ENCODE measurements around the gene BPTF.
"Not testable (repeated sequence)": the region's sequence is repeated elsewhere in the genome, so short reads cannot be mapped to it uniquely, and the experiment has no call there.

The BPTF gene

GRCh38 chr17:67833946-67834631 lies 8.8 kb downstream of the BPTF start:
- no peak for DNase-seq

DNA sequence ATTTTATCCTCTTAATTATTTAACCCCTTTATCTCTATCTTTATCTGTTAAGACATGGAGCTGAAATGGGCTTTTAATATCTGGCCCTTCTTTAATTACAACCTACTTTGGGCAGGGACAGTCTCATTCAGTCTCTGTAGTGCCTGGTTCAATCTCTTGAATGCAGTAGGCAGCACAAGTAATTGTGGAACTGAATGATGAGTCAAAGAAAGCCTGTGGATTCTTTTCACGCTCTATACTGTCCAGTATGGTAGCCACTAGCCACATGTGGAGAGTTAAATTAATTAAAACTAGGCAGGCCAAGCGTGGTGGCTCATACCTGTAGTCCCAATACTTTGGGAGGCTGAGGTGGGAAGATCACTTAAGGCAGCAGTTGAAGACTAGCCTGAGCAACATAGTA lies 9.3 kb downstream of the BPTF start:
- no peak for DNase-seq

GRCh38 chr17:67836205-67836987 lies 11.1 kb downstream of the BPTF start:
- no peak for DNase-seq

DNA sequence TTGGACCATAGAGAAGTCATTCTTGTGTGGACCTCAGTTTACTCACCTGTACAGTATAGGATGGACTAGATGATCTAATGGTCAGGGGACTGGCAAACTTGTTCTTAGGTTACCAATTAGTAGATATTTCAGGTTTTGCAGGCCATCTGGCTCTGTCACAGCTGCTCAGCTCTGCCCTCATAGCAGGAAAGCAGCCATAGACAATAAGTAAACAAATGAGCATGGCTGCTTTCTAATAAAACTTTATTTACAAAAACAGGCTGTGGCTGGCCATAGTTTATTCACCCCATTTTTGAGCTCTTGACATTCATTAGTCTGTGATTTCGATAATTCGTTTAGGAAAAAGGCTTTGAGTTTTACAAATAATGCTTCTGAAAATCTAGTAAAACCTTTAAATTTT lies 12.7 kb downstream of the BPTF start:
- no peak for DNase-seq

- no peak for DNase-seq
Observed at GRCh38 chr17:67838538-67838937, 13.2 kb downstream of the BPTF start.

GRCh38 chr17:67841992-67842391 lies 16.7 kb downstream of the BPTF start:
- no peak for DNase-seq

- no peak for DNase-seq
Observed at GRCh38 chr17:67842648-67843047, 17.3 kb downstream of the BPTF start.

- DNase-seq, result no peak
Observed at GRCh38 chr17:67845374-67845773, 20.1 kb downstream of the BPTF start.

DNA sequence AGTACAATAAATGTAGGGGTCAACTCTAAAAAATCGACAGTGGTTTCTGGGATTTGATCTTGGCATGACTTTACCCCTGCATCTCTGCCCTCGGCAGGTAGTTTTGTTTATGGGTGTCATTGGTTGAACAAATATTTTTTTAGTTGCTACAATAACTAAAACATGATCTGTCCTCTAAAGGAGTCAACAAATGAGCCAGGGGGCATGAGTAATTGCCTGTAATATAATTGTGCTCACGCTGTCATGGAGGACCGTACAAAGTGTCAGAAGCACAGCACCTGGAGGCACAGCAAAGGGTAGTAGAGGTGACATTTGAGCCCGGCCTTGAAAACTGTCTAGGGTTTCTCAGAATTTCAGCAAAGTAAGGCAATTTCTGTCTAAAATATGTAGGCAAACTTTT lies 22.9 kb downstream of the BPTF start:
- DNase-seq, result peak; percentile 46

- DNase-seq, result not testable (repeated sequence)
Observed at GRCh38 chr17:67848846-67849245, 23.5 kb downstream of the BPTF start.

DNA sequence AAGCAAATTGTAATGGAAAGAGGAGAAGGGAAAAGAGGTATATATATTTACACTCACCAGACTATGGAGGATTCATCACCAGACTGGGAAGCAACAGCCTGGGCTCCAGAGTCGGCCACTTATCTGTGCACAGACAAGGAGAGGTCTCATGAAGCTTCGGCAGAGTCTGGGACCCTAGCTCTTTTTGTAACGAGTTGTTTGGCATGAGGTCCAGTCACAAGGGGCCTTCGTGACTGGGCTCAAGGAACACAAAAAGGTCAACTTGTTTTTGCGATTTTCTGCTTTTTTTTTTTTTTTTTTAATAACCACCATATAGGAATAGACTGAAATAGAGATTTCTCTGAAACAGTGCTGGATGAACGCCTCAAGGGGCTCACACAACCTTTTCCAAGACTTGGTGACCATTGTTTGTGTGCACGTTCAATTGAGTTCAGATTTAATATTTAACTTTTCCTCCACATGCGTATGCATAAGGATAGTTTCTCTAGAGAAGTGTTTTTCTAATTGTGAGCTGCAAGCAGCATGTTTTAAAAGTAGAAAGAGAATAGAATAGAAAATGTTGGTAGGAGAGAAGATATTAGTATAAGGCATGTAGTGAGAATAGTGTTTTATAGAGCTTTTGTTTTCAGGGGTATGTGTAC lies 25.8 kb downstream of the BPTF start:
- no peak for DNase-seq

- no peak for DNase-seq
Observed at GRCh38 chr17:67853703-67854102, 28.4 kb downstream of the BPTF start.

DNA sequence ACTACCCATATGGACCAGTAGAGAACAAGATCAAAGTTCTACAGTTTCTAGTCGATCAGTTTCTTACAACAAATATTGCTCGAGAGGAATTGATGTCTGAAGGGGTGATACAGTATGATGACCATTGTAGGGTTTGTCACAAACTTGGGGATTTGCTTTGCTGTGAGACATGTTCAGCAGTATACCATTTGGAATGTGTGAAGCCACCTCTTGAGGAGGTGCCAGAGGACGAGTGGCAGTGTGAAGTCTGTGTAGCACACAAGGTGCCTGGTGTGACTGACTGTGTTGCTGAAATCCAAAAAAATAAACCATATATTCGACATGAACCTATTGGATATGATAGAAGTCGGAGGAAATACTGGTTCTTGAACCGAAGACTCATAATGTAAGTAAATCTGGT lies 29.1 kb downstream of the BPTF start:
- DNase-seq, result no peak

- no peak for DNase-seq
Observed at GRCh38 chr17:67855504-67856324, 30.4 kb downstream of the BPTF start.

- not testable (repeated sequence) for DNase-seq
Observed at GRCh38 chr17:67856402-67856801, 31.1 kb downstream of the BPTF start.

- DNase-seq, result no peak
Observed at GRCh38 chr17:67862614-67863217, 37.4 kb downstream of the BPTF start.

- no peak for DNase-seq
Observed at GRCh38 chr17:67863624-67864247, 38.4 kb downstream of the BPTF start.

DNA sequence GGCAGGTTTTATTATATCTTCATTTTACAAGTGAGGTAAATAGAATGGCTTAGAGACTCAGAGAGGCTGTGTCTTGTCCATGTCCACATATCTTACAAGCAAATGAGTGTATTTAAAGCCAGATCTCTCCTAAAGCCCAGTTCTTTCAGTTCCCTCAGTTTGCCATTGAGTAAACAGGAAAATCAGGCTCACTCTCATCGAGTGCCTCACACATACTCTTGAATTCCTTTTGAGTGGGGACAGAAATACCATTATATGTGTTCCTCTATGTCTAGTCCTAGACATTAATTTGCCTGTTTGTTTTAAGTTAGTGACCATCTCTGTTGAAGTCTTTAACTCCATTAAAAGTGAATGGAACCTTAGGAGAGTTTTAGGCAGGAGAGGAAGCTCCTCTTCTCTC lies 40.1 kb downstream of the BPTF start:
- DNase-seq, result no peak

DNA sequence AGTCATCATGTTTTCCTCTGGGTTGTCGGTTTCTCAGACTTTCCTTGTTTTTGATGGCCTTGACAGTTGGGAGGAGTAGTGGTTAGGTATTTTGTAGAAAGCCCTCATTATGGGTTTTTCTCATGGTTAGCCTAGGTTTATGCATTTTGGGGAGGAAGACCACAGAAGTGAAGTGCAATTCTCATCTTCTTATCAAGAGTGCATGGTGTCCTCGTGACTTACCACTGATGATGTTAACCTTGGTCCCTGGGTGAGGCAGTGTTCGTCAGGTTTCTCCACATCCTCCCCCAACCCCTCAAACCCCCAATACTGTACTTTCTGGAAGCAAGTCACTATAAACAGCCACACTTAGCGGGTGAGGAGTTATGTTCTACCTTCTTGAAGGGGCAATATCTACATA lies 42.3 kb downstream of the BPTF start:
- DNase-seq, result no peak

- DNase-seq, result no peak
Observed at GRCh38 chr17:67868176-67868575, 42.9 kb downstream of the BPTF start.

DNA sequence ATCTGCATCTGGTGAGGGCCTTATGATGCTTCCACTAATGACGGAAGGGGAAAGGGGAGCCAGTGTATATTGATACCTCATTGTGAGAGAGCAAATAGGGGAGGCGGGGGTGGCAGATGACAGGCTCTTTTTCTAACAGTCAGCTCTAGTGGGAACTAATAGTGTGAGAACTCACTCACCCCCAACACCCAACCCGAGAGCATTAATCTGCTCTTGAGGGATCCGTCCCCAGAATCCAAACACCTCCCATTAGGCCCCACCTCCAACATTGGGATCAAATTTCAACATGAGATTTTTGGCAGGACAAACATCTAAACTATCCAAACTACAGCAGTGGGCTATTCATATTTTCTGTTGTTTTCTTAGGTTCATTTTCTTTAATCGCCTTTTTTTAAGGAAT lies 54.4 kb downstream of the BPTF start:
- no peak for DNase-seq

- no peak for DNase-seq
Observed at GRCh38 chr17:67881083-67881482, 55.8 kb downstream of the BPTF start.

All from NCI-H2081 treated with DMSO at 0.1 percent for 48 hours (cell line).